Measurements from ENCODE around the gene RUNDC3A. TPM values are rescaled to one million over a fixed set of nuclear protein-coding genes. Genes with fewer than 3 reads are reported as not detected.

The RUNDC3A gene
- total RNA-seq, 2 donors from 2014 or later: 0.81 TPM; not detected in 1

GRCh38 chr17:44304651-44305050 lies 3.8 kb upstream of the RUNDC3A start:
- Histone ChIP-seq H3K27me3 (replicated peaks; ENCODE audit: insufficient read depth) (no peaks in the 10 kb centered on the region), H3K4me3 (no peak overlapping the region), H3K36me3 (no peaks in the 10 kb centered on the region), H3K4me1 (ENCODE audit: control insufficient read depth in 1 of 2, low read depth in 2 of 2) (peaks cover 7 to 16% of the 10 kb centered on the region in 2 donors), H3K27ac (no peak overlapping the region), H3K9me3 (no peaks in the 10 kb centered on the region)
- DNase-seq (ENCODE audit: low spot score): no peak
- no peak for ATAC-seq (ENCODE audit: insufficient number of reproducible peaks, low FRiP score, low read depth)
- no peak for TF ChIP-seq CTCF (IDR thresholded peaks at IDR 0.05)

- no peak for TF ChIP-seq CTCF (IDR thresholded peaks at IDR 0.05)
- DNase-seq (ENCODE audit: low spot score): no peak
- H3K27me3 ChIP-seq (replicated peaks; ENCODE audit: insufficient read depth): no peaks in the 10 kb centered on the region
- H3K9me3 ChIP-seq: no peaks in the 10 kb centered on the region
- ATAC-seq (ENCODE audit: insufficient number of reproducible peaks, low FRiP score, low read depth): no peak
- no peaks in the 10 kb centered on the region for H3K36me3 ChIP-seq
- H3K4me3 ChIP-seq: peak overlapping the region; percentile 65
- H3K27ac ChIP-seq: no peak overlapping the region
- peaks cover 7 to 16% of the 10 kb centered on the region in 2 donors for H3K4me1 ChIP-seq (ENCODE audit: control insufficient read depth in 1 of 2, low read depth in 2 of 2)
These were observed 814 bp upstream of the RUNDC3A start for GRCh38 chr17:44307387-44308186.

GRCh38 chr17:44308865-44309264 lies 464 bp downstream of the RUNDC3A start:
- Histone ChIP-seq H3K9me3 (no peaks in the 10 kb centered on the region), H3K27me3 (replicated peaks; ENCODE audit: insufficient read depth) (no peaks in the 10 kb centered on the region), H3K36me3 (no peaks in the 10 kb centered on the region), H3K27ac (no peak overlapping the region), H3K4me1 (ENCODE audit: control insufficient read depth in 1 of 2, low read depth in 2 of 2) (peaks cover 7 to 16% of the 10 kb centered on the region in 2 donors), H3K4me3 (peak overlapping the region; percentile 65)
- no peak for DNase-seq (ENCODE audit: low spot score)
- TF ChIP-seq CTCF (IDR thresholded peaks at IDR 0.05): no peak
- no peak for ATAC-seq (ENCODE audit: insufficient number of reproducible peaks, low FRiP score, low read depth)

- DNase-seq (ENCODE audit: low spot score) (no peak), ATAC-seq (ENCODE audit: insufficient number of reproducible peaks, low FRiP score, low read depth) (no peak)
- no peaks in the 10 kb centered on the region for H3K9me3 ChIP-seq
- no peak overlapping the region for H3K27ac ChIP-seq
- no peaks in the 10 kb centered on the region for H3K27me3 ChIP-seq (replicated peaks; ENCODE audit: insufficient read depth)
- H3K36me3 ChIP-seq: no peaks in the 10 kb centered on the region
- peaks cover 7 to 16% of the 10 kb centered on the region in 2 donors for H3K4me1 ChIP-seq (ENCODE audit: control insufficient read depth in 1 of 2, low read depth in 2 of 2)
- H3K4me3 ChIP-seq: no peak overlapping the region
- no peak for TF ChIP-seq CTCF (IDR thresholded peaks at IDR 0.05)
These were observed 1.1 kb downstream of the RUNDC3A start for GRCh38 chr17:44309472-44309871.

- no peak for ATAC-seq (ENCODE audit: insufficient number of reproducible peaks, low FRiP score, low read depth)
- no peak overlapping the region for H3K27ac ChIP-seq
These were observed 1.8 kb downstream of the RUNDC3A start for GRCh38 chr17:44310188-44310587.

More at GRCh38 chr17:44310188-44310587, 1.8 kb downstream of the RUNDC3A start:
- Histone ChIP-seq H3K4me3 (no peak overlapping the region), H3K4me1 (ENCODE audit: control insufficient read depth in 1 of 2, low read depth in 2 of 2) (peaks cover 9 to 21% of the 10 kb centered on the region in 2 donors), H3K36me3 (no peaks in the 10 kb centered on the region), H3K9me3 (no peaks in the 10 kb centered on the region), H3K27me3 (replicated peaks; ENCODE audit: insufficient read depth) (no peaks in the 10 kb centered on the region)
- DNase-seq (ENCODE audit: low spot score): no peak
- TF ChIP-seq CTCF (IDR thresholded peaks at IDR 0.05): no peak

All from thoracic aorta (tissue), 2 donors.